Left forelimb (tissue), 1 donor: Measurements from ENCODE around the gene ANKRD1.
"Not testable (repeated sequence)": the region's sequence is repeated elsewhere in the genome, so short reads cannot be mapped to it uniquely, and the experiment has no call there.

Experiments
- DNase-seq: peaks from one replicate; pipeline ENCODE4 v3.0.0-alpha.2; 2018; ENCODE audit warnings: low spot score

Gene ANKRD1

DNA sequence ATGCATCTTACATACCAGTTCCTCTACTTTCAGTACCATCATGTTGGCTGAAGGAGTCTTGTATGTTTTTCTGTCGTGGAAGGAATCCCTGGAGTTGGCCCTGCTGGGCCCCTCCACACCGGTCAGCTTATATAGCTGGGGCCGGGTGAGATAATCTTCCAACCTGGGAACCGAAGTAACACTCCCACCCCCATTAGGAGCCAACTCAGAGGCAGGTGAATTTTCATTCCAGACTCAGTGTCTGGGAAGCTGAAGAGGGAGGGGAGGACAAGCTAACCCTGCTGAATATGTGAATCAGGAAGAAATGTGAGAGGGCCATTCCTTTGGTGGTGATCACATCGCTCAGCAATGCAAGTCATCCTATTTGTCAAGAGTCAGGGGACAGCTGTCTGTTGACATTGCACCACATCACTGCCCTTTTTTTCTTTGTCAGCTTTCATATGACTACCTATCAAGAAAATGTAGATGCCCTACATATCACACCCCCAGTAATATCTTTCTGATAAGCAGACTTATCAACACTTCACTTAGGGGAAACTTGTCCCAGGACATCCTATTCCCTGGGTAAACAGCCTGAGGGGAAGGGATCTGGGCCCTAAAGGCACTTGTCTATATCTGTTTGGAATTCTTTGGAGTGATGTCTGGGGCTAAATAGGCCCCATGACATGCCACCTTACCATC lies at the start of gene ANKRD1:
TSS of gene ANKRD1 (minus strand) at position 102 of the 681 bp plus-strand sequence. CDS start at position 42, 60 bp downstream.
- DNase-seq = no peak

DNA sequence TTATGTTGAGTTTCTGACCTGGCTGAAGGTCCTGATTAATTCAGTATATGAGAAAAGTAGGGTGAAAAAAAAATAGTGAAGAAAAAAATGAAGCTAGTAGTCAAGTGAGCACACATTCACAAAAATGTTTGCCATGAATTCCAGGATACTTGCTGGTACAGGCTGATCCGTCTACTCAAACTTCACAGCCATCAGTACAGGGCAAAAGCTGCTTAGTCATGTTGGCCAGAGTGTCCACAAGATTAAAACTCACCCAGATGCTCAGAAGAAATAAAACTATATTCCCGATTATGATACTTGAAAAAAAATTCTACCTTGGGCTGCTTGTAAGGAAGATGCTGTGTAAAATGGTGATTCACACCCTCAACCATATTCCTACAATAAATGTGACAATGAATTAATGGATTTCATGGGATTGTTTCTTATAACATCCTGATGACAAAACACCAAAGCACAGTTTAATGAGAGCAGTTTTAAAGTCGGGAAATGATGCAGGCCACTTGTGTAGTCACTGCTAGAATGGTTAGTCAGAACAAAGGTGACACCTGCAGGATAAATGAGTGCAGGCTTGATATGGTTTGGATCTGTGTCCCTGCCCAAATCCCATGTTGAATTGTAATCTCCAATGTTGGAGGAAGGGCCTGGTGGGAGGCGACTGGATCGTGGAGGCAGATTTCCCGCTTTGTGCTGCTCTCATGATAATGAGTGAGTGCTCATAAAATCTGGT lies 49.2 kb upstream of the ANKRD1 start:
- DNase-seq = no peak

DNA sequence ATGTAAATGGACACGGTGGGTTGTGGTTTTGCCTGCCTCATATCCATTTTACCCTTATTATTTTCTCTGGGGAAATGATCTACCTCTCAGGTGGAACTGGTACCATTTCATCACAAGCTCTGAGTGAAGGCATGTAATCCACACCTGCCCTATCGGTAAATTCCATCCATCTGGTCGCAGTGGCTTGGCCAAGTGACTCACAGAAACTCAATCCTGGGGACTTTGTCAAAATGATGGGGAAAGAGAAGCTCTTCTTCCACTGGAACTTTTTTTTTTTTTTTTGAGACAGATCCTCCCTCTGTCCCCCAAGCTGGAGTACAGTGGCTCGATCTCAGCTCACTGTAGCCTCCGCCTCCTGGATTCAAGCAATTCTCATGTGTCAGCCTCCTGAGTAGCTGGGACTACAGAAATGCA lies 48.2 kb upstream of the ANKRD1 start:
- no peak for DNase-seq

DNA sequence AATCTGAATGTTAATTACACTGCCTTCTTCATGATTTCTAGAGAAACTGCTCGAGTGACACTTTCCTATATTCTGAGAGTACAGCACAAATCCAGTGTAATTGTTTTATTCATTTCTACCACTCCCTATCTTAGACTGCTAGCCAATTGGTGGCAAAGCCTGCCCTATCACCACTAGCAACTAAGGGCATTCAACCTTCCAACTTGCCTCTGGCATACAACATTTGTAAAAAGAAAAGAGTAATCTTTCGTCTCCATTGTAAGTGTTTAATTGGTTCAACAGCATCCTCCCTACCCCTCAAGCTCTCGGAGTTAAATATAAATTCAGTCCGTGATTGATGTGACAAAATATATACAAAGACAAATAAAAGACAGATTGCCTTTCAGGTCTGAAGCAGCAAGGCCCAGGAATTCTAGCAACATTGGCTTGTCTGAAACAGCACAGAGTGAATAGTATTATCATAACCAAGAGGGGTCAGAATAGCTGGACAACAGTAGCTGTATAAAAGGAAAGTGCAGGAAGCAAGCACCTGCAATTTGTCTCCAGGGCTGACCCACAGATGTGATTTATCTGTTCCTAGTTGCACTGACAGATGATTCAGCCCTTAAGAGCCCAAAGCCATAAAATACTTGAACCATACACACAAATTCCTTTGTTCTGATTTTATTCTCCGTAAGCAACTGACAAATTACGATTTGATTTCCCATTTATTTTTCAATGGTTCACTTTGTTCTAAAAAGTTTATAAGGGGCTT lies 47.6 kb upstream of the ANKRD1 start:
- no peak for DNase-seq

DNA sequence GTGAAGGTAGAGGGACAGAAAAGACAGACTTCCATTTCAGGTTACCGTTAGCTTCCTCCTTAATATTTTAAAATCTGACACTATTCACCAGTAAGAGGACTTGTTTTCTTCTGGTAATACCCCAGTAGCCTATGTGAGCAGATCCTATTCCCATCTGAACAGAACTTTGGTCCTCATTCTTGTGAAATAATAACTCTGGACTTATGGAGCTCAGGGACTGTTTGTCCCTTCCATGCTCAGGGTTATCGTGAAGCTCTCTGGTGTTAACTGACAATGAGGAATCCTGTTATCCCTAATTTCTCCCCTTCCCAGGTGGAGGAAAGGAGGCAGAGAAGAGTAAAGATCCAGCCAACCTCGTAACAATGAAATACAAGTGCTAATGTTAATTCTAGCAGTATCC lies 47.0 kb upstream of the ANKRD1 start:
- no peak for DNase-seq

DNA sequence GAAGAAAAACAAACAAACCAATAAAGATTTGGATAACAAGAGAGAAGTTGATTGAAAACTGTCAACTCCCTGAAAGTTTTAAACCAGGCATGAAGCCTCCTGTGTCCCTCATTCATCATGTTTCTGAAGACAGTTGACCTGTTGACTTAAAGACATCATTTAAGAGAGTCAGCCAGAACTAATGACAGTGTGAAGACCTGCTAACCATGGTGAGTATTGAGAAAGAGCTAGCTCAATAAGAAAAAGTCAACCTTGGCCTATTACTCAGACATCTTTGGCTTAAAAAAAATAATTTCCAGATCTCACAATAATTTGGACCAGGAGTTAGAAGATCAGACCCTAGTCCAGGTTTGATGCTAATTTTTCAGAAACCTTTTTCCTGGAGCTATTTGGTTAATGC lies 45.3 kb upstream of the ANKRD1 start:
- no peak for DNase-seq

DNA sequence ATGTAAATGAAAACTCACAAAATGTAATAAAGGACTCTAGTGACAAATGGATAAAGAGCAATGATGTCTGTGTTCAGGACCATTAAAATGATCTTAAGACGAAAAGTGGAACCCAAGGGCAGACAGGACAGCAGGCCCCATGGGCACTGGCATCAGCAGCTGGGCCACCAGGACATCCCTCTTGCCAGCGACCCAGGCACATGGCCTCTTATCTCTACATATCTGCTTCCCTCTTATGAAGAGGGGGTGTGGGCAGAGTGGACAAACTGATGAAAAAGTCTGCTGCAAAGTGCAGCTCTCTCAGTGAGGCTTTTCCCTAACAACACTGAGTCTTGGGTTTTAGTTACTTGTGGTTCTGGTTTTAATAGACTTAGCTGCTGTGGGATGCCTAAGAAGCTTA lies 44.8 kb upstream of the ANKRD1 start:
- DNase-seq = no peak

DNA sequence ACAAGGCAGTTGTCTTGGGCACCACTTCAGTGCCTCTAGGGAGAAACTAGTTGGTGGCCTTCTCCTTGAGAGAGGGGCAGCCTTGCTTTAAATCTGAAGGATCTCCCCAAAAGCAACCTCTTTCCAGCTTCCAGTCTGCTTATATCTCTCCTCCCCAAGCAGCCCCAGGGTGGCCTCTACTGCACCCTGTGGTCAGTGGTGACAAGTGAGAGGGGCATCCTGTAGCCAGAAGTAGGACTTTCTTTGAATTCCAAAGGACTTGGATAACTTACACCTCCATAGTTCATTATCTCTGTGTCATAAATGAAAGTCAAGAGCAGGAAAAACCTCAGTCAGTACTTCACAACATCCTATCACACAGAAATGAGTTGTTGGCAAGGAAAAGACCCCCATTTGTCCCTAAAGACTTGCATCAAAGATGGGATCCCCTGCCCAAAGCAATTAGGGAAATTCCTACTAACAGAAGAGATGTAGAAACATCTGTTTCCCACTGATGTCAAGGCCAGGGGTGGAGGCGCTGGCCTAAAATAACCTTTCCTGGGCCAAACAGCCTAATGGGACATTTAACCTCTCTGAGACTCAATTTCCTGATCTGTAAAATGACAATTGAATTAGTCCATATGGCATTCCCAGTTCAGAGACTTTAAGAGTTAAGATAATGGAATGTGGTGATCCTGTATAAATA lies 44.0 kb upstream of the ANKRD1 start:
- DNase-seq = no peak

DNA sequence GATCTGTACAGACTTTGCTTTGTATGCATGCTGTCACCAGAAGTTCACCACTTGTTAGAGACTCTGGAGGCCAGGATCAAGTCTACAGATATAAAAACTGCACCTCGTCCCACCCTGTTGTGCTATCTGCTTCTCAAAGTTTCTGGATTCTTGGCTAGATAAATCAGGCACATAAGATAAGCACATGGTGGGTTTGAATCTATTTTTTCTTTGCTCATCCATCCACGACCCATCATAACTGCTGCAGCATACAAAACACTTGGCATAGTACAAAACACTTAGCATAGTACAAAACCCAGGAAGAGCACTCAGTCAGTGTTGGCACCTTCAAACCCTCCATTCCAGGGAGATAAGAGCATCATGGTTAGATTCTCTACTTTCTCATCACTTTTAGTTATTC lies 42.4 kb upstream of the ANKRD1 start:
- no peak for DNase-seq

DNA sequence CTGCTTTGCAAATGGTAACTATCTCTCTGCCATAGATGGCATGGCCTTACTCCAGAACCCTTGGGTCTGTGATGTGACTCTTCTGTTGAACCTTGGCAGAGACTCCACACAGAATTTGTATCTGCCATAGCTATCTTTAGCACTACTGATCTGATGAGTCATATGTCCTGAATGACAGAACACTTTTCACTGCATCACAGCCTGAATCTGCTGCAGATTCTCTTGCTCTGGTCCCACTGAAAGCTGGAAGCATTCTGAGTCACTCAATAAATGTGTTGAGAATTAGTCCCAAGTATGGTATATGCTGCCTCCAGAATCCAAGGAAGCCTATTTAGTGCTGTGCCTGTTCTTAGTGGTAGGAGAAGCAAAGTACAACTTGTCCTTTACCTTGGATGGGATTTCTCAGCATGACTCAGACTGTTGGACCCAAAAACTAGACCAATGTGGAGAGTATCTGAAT lies 39.5 kb upstream of the ANKRD1 start:
- no peak for DNase-seq

DNA sequence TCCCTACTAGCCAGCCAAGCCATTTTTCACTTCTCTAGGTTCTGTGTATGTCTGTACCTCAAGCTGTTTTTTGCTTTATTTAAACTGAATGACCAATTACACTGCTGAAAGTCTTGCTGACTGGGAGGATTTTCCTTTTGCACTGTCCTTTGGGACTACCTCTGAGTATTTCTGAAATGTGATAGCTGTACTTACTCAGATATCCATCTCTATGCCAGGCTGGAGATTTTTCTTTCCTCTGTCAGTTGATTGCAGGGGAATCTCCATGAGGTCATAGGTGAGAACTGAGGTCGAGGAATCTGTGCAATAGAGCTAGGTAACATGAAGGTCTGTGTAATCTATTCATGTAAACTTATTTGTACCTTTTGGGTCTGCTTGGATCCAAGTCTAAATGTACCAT lies 38.9 kb upstream of the ANKRD1 start:
- DNase-seq = no peak

DNA sequence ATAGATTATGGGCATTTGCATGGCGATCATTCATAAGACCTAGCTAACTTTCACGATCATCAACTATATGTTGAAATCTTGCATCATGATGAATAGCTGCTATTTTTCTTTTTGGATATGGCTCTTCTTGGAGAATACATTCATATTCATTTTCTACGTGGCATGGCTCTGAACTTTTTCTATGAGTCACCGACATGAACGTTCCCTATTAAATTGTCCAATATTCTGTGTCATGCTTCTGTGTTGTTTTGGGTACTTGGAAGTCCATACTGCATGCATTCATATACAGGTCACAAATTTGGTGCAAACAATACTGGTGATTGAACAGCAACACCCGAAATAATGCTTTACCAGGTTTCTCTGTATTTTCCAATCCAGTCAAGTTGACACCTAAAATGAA lies 37.9 kb upstream of the ANKRD1 start:
- no peak for DNase-seq

DNA sequence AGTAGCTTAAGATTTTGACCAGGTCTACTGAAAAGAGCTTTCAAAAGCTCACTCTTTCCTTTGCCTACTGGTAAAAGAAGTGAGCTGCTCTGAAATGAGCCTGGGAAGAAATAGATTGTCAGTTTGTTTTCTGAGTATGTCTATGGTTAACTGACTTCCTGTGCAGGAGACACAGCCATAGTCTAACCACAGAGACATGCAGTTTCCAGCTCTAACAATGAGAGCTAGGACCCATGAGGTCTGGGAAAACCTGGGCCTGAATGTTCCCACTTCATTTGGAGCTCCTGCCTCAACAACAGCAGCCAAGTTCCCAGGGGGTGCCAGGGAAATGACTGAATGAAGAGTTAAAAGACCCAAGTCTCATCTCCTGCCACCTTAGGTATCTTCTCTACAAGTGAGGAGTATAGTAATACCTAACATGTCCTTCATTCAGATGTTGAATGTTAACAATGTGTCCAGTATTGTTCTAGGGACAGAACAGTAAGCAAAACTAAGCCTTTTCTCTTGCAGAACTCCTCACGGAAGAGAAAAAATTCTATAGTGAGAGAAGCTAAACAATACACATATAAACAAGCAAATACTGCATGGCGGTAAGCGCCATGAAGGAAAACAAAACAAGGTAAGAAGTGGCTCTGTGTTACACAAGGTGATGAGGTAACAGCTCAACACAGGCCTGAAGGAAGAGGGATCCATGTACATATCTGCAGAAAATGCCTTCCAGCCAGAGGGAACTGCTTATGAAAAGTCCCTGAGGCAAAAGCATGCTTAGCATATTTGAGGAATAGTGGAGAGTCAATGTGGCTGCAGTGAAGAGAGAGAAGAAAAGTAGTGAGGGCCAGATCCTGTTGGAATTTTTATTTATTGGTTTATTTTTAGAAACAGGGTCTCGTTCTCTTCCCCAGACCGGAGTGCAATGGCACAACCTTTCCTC lies 26.4 kb upstream of the ANKRD1 start:
- DNase-seq = no peak

DNA sequence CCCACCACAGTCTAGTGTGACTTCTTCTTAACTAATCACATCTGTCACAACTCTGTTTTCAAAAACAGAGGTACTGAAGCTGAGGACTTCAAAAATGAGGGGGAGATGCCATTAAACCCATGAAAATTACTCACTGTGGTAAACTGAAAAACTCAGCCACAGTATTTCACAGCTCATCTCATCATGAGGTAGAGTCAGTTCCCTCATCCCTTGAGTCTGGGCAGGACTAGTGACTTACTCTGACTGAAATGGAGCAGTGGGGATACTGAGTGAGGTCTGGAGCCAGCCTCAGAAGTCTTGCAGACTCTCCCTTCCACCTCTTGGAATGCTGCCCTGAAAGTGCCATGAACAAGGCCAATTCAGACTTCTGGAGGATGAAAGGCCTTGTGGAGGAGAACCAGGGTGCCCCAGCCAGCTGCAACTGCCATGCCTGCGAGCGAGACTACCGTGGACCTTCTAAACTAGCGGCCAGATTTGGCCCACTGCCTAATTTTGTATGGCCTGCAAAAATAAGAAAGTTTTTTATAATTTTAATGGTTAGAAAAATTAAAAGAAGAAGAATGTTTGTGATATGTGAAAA lies 24.7 kb upstream of the ANKRD1 start:
- no peak for DNase-seq

DNA sequence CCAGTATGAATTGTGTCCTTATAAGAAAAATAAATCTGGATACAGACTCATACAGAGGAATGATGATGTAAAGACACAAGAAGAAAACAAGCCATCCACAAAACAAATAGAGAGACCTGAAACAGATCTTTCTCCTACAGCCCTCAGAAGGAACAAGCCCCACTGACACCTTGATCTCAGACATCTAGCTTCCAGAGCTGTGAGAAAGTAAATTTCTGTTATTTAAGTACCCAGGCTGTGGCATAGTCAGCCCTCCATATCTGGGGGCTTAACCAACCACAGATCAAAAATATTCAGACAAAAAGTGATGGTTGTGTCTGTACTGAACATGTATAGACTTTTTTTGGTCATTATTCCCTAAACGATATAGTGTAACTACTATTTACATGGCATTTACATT lies 23.9 kb upstream of the ANKRD1 start:
- DNase-seq = no peak

DNA sequence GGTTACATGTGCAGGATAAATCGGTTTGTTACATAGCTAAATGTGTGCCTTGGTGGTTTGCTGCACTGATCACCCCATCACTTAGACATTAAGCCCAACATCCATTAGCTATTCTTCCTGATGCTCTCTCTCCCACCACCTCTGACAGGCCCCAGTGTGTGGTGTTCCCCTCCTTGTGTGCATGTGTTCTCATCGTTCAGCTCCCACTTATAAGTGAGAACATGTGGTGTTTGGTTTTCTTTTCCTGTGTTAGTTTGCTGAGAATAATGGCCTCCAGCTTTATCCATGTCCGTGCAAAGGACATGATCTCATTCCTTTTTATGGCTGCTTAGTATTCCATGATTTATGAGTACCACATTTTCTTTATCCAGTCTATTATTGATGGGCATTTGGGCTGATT lies 22.1 kb upstream of the ANKRD1 start:
- not testable (repeated sequence) for DNase-seq

DNA sequence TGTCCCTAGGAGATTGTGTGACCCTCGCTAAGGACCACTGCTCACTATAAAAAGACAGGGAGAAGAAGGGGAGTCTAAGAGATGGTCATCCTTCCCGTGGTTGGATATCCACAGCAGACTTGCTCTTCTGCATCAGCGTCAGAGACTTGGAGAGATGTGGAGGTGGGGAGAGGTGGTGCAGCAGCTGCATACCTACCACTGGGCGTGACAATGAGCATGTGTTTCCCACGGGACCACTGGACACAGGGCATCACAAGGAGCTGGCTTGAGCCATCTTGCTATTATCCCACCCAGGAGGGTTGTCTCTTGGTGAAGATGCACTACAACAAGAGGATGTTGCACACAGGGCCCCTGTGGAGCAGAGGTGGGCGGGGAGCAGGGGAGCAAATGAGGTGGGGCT lies 18.8 kb upstream of the ANKRD1 start:
- DNase-seq = no peak

DNA sequence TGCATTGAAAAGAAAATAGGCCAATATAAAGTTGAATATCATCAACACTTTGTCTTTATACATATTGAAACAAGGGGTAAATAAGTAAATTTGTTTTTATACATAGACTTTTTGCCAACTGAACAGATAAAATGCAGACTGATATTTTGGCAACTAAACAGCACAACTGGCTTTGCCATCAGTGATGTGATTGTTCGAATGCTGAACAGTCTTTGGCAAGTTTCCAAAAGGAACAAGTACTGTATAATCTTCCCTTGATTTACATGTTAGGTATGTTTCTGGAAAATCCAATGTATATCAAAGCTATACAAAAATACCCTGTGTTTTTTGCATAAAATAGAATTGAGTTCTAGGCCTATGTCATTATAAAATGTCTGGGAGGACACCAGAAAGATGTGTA lies 18.2 kb upstream of the ANKRD1 start:
- no peak for DNase-seq

DNA sequence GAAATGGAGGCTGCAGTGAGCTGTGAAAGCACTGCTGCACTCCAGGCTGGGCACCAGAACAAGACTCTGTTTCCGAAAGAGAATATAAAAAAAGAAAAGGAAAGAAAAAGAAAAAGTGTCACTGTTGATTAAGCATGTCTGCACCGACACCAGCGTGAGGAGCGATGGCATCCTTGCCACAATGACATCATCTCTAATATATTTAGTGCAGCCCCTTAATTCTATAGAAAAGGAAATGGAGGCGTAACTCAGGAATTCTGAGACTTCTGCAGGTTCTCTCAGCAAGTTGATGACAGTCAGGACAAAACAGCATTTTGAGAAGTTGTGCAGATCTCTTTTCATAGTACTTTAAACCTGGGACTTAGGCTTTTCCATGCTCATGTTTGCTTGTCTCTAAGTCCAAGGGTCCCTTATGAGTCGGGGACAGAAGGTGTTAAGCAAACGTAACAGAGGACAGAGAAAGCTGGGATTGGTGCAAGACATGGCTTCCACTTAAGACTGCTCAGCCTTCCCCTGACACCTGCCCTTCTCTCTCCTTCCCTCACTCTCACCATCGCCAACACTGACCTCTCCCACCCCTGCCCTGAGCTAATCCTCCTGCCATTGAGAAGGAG lies 16.9 kb upstream of the ANKRD1 start:
- DNase-seq = no peak

DNA sequence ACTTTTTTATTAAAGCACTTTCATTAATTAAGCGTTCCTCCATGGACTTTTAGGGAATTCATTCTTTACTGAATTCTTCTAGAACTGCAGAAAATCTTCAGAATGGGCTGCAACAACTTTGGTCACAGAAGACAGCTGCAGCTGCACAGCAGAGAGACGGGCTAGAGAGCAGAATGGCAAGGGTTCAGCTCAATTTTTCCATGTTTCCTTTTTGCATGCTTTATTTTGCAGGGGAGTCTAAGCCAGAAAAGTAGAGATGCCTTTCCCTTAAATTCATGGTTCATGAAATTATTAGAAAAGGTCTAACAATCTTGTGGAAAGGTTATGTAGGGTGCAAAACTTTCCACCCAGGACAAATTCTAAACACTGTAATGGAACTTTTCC lies 15.4 kb upstream of the ANKRD1 start:
- no peak for DNase-seq
